GM12878 (cell line): ENCODE results near the gene CCM2.
A peak's percentile ranks its signal among the peaks of the same experiment; 100 is the strongest.

Experiments
- ETV6 ChIP-seq, 2 experiments: fragments of 450-650 bp in 1 of 2; IDR thresholded peaks in 1 of 2; conservative IDR thresholded peaks in 1 of 2; 2 replicates each; pipeline ENCODE4 v1.6.1; 2014; ENCODE audit warnings: antibody characterized with exemption in 1 of 2, borderline replicate concordance in 1 of 2, low read depth in 1 of 2, mild to moderate bottlenecking in 1 of 2, moderate library complexity in 1 of 2
- MTA3 ChIP-seq: IDR thresholded peaks from 2 replicates; pipeline ENCODE4 v1.6.1; 2012; ENCODE audit warnings: low read length, inconsistent platforms, borderline replicate concordance
- MXI1 ChIP-seq: fragments of 150-350 bp; IDR thresholded peaks from 2 replicates; pipeline ENCODE4 v1.6.1; 2011; ENCODE audit warnings: low read depth, mild to moderate bottlenecking, inconsistent platforms, low read length, improper control_type of control experiment
- NR2C2 ChIP-seq: IDR thresholded peaks from 2 replicates; pipeline ENCODE4 v1.6.1; 2011; ENCODE audit warnings: borderline replicate concordance, low read depth; ENCODE audit not compliant: control insufficient read depth, insufficient read length
- POLR2A ChIP-seq: IDR thresholded peaks from 2 replicates; pipeline ENCODE4 v1.6.1; 2011; ENCODE audit warnings: low read depth, mild to moderate bottlenecking, low read length
- POLR2AphosphoS5 ChIP-seq: IDR thresholded peaks from 2 replicates; pipeline ENCODE4 v1.6.1; 2011; ENCODE audit warnings: mild to moderate bottlenecking, low read length, inconsistent platforms
- SMC3 ChIP-seq: IDR thresholded peaks from 2 replicates; pipeline ENCODE4 v1.6.1; 2011; ENCODE audit warnings: low read length, improper control_type of control experiment, borderline replicate concordance
- SUZ12 ChIP-seq: fragments of 200-600 bp; sonication (generic); IDR thresholded peaks from one replicate; pipeline ENCODE4 v1.6.1; 2018; ENCODE audit warnings: antibody characterized with exemption, mild to moderate bottlenecking; ENCODE audit not compliant: unreplicated experiment
- TAF1 ChIP-seq: IDR thresholded peaks from 2 replicates; pipeline ENCODE4 v1.6.1; 2011; ENCODE audit warnings: mild to moderate bottlenecking, low read depth, low read length, borderline replicate concordance
- YY1 ChIP-seq: IDR thresholded peaks from 2 replicates; pipeline ENCODE4 v1.6.1; 2011; ENCODE audit warnings: low read depth, mild to moderate bottlenecking, low read length
- ZNF207 ChIP-seq: fragments of 450-650 bp; IDR thresholded peaks from 2 replicates; pipeline ENCODE4 v1.6.1; 2014; ENCODE audit warnings: antibody characterized with exemption, mild to moderate bottlenecking, borderline replicate concordance
- TF ChIP-seq, protein P1 (sequence below), 3 experiments: IDR thresholded peaks in 2 of 3; conservative IDR thresholded peaks in 1 of 3; 2 replicates each; pipeline ENCODE4 v1.5.1; 2011; ENCODE audit warnings: low read depth in 3 of 3, low read length in 3 of 3, mild to moderate bottlenecking in 3 of 3, control low read depth in 2 of 3, moderate library complexity in 2 of 3, inconsistent platforms in 1 of 3, mixed read lengths in 1 of 3; ENCODE audit not compliant: control insufficient read depth in 2 of 3, insufficient read depth in 1 of 3; ENCODE audit errors: extremely low read depth in 1 of 3
- TF ChIP-seq, protein P2 (sequence below): fragments of 150-350 bp; IDR thresholded peaks from 2 replicates; pipeline ENCODE4 v1.6.1; 2016; ENCODE audit warnings: low read depth, low read length
- TF ChIP-seq, protein P3 (sequence below): IDR thresholded peaks from 2 replicates; pipeline ENCODE4 v1.6.1; 2011; ENCODE audit warnings: borderline replicate concordance, low read depth, mild to moderate bottlenecking, moderate library complexity, low read length; ENCODE audit not compliant: insufficient read depth, poor library complexity, severe bottlenecking

GRCh38 chr7:44964831-44965440 lies 35.1 kb upstream of the CCM2 start:
- TF ChIP-seq, protein P1, sequence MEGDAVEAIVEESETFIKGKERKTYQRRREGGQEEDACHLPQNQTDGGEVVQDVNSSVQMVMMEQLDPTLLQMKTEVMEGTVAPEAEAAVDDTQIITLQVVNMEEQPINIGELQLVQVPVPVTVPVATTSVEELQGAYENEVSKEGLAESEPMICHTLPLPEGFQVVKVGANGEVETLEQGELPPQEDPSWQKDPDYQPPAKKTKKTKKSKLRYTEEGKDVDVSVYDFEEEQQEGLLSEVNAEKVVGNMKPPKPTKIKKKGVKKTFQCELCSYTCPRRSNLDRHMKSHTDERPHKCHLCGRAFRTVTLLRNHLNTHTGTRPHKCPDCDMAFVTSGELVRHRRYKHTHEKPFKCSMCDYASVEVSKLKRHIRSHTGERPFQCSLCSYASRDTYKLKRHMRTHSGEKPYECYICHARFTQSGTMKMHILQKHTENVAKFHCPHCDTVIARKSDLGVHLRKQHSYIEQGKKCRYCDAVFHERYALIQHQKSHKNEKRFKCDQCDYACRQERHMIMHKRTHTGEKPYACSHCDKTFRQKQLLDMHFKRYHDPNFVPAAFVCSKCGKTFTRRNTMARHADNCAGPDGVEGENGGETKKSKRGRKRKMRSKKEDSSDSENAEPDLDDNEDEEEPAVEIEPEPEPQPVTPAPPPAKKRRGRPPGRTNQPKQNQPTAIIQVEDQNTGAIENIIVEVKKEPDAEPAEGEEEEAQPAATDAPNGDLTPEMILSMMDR (IDR thresholded peaks at IDR 0.05 in 2 of 3, conservative IDR thresholded peaks at IDR 0.05 in 1 of 3; ENCODE audit: control insufficient read depth in 2 of 3, extremely low read depth in 1 of 3, insufficient read depth in 1 of 3, low read depth in 3 of 3, low read length in 3 of 3): no peak
- TF ChIP-seq SMC3 (no peak), TAF1 (no peak), SUZ12 (no peak), MXI1 (no peak), ZNF207 (no peak), POLR2A (no peak; the same call in 1 of the 2 replicates), YY1 (no peak), NR2C2 (no peak), MTA3 (no peak), ETV6 (conservative IDR thresholded peaks at IDR 0.05 in 1 of 2, IDR thresholded peaks at IDR 0.05 in 1 of 2; ENCODE audit: borderline replicate concordance in 1 of 2, low read depth in 1 of 2) (no peak), POLR2AphosphoS5 (0 out of 2 replicates have a peak, but pooled peaks have one; percentile 58)
- TF ChIP-seq, protein P2, sequence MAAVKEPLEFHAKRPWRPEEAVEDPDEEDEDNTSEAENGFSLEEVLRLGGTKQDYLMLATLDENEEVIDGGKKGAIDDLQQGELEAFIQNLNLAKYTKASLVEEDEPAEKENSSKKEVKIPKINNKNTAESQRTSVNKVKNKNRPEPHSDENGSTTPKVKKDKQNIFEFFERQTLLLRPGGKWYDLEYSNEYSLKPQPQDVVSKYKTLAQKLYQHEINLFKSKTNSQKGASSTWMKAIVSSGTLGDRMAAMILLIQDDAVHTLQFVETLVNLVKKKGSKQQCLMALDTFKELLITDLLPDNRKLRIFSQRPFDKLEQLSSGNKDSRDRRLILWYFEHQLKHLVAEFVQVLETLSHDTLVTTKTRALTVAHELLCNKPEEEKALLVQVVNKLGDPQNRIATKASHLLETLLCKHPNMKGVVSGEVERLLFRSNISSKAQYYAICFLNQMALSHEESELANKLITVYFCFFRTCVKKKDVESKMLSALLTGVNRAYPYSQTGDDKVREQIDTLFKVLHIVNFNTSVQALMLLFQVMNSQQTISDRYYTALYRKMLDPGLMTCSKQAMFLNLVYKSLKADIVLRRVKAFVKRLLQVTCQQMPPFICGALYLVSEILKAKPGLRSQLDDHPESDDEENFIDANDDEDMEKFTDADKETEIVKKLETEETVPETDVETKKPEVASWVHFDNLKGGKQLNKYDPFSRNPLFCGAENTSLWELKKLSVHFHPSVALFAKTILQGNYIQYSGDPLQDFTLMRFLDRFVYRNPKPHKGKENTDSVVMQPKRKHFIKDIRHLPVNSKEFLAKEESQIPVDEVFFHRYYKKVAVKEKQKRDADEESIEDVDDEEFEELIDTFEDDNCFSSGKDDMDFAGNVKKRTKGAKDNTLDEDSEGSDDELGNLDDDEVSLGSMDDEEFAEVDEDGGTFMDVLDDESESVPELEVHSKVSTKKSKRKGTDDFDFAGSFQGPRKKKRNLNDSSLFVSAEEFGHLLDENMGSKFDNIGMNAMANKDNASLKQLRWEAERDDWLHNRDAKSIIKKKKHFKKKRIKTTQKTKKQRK: no peak
- TF ChIP-seq, protein P3, sequence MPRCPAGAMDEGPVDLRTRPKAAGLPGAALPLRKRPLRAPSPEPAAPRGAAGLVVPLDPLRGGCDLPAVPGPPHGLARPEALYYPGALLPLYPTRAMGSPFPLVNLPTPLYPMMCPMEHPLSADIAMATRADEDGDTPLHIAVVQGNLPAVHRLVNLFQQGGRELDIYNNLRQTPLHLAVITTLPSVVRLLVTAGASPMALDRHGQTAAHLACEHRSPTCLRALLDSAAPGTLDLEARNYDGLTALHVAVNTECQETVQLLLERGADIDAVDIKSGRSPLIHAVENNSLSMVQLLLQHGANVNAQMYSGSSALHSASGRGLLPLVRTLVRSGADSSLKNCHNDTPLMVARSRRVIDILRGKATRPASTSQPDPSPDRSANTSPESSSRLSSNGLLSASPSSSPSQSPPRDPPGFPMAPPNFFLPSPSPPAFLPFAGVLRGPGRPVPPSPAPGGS: no peak
